Central memory CD8-positive, alpha-beta T cell (primary cell): Measurements from ENCODE around the gene LHX1.

Experiments
- ATAC-seq: fragments of 150-1000 bp; cut with Tn5 transposase; replicated peaks from 2 replicates; pipeline ENCODE4 v1.10.0; 2022; ENCODE audit warnings: mild to moderate bottlenecking, moderate FRiP score, moderate number of reproducible peaks; ENCODE audit not compliant: poor library complexity, severe bottlenecking; ENCODE audit errors: extremely low read depth
- DNase-seq, 2 donors: peaks; one replicate each; pipeline ENCODE4 v3.0.0; 2021; ENCODE audit warnings: low spot score in 2 of 2
- H3K27ac Mint-ChIP-seq: one replicate; pipeline ENCODE4 v1.8.0; 2022; ENCODE audit warnings: low read depth, mild to moderate bottlenecking, moderate library complexity, mixed read lengths
- H3K27me3 Mint-ChIP-seq: one replicate; pipeline ENCODE4 v1.8.0; 2022; ENCODE audit warnings: mixed read lengths
- H3K36me3 Mint-ChIP-seq: one replicate; pipeline ENCODE4 v1.8.0; 2022; ENCODE audit warnings: mild to moderate bottlenecking, moderate library complexity, mixed read lengths; ENCODE audit not compliant: insufficient read depth
- H3K4me1 Mint-ChIP-seq: one replicate; pipeline ENCODE4 v1.8.0; 2022; ENCODE audit warnings: mixed read lengths
- H3K4me3 Mint-ChIP-seq: one replicate; pipeline ENCODE4 v1.8.0; 2022; ENCODE audit warnings: mild to moderate bottlenecking, moderate library complexity, mixed read lengths
- H3K9me3 Mint-ChIP-seq: one replicate; pipeline ENCODE4 v1.8.0; 2022; ENCODE audit warnings: mixed read lengths

Gene LHX1

GRCh38 chr17:36910513-36910912 lies 26.8 kb upstream of the LHX1 start:
- peaks cover 68% of the 10 kb centered on the region for H3K27me3 Mint-ChIP-seq
- no peaks in the 10 kb centered on the region for H3K4me1 Mint-ChIP-seq
- no peak for ATAC-seq
- no peaks in the 10 kb centered on the region for H3K36me3 Mint-ChIP-seq
- no peak overlapping the region for H3K27ac Mint-ChIP-seq
- H3K4me3 Mint-ChIP-seq = no peak overlapping the region
- DNase-seq = no peak
- no peaks in the 10 kb centered on the region for H3K9me3 Mint-ChIP-seq

DNA sequence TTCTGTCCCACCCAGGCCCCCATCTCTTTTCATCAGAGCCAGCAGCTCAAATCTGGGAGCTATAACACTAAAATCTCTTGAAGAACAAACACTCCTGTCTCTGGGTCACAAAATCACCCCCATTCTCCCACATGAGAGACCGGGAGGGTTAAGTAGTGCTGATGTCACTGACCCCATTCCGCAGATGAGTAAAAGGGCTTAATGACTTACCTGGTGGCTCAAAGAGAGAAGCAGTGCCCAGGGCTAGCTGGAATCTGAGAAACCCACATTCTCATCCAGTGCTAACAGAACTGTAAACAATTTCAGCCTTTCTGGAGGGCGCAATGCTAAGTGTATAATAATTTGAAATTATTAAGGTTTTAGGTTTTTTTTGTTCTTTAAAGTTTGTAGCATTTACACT lies 26.3 kb upstream of the LHX1 start:
- Mint-ChIP-seq H3K4me1 (no peaks in the 10 kb centered on the region), H3K4me3 (no peak overlapping the region), H3K9me3 (no peaks in the 10 kb centered on the region), H3K27me3 (peaks cover 73% of the 10 kb centered on the region), H3K27ac (no peak overlapping the region), H3K36me3 (no peaks in the 10 kb centered on the region)
- ATAC-seq (no peak), DNase-seq (no peak)

DNA sequence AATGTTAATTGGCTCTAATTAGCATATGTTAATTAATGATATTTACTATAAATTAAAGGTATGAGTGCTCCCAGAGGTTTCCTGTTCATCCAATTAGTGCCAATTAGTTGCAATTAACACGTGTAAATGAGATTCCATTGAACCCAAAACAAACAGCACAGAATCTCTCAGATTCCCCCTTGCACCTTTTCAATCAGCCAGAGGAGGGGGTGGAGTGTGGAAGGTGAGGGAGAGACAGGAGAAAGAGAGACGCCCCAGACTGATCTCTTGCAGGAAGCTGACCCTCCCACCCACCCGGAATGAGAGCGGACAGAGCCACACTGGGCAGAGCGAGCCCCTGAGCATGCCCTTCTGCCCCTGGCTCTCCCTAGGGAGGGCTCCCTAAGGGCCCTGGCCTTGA lies 24.1 kb upstream of the LHX1 start:
- H3K9me3 Mint-ChIP-seq = no peaks in the 10 kb centered on the region

DNA sequence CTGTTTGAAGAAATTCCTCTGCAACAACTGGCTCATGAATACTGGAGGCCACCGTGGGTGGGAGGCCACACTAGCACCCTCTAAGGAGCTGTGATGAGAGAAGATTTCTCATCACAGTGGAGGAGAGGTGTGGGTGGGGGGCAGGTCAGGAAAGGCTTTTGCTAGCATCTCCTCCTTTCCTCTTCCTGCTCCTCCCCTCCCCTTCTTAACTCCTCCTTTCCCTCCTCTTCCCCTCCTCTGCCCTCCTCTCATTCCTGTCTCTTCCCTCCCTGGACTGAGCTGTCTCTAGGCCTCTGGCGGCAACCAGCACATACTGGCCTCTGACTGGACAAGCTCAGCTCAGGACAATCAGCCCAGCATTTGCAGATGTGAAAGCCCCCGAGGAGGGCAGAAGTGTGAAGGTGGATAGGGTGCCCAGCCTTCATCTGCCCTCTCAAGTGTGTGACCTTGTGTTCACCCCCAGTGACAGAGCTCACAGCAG lies 19.0 kb upstream of the LHX1 start:
- DNase-seq = no peak
- no peak for ATAC-seq
- Mint-ChIP-seq H3K4me3 (no peak overlapping the region), H3K27me3 (peaks cover 63% of the 10 kb centered on the region), H3K27ac (no peak overlapping the region), H3K36me3 (peaks cover 4% of the 10 kb centered on the region), H3K4me1 (no peaks in the 10 kb centered on the region), H3K9me3 (no peaks in the 10 kb centered on the region)

More for the DNA sequence above, 24.1 kb upstream of the LHX1 start:
- ATAC-seq (no peak), DNase-seq (no peak)
- peaks cover 57% of the 10 kb centered on the region for H3K27me3 Mint-ChIP-seq
- H3K4me1 Mint-ChIP-seq = no peaks in the 10 kb centered on the region
- H3K27ac Mint-ChIP-seq = no peak overlapping the region
- H3K4me3 Mint-ChIP-seq = no peak overlapping the region
- H3K36me3 Mint-ChIP-seq = peaks cover 4% of the 10 kb centered on the region

- no peaks in the 10 kb centered on the region for H3K9me3 Mint-ChIP-seq
- H3K4me3 Mint-ChIP-seq = no peak overlapping the region
- no peak overlapping the region for H3K27ac Mint-ChIP-seq
- ATAC-seq = no peak
- peaks cover 4% of the 10 kb centered on the region for H3K36me3 Mint-ChIP-seq
- H3K27me3 Mint-ChIP-seq = peaks cover 66% of the 10 kb centered on the region
- H3K4me1 Mint-ChIP-seq = no peaks in the 10 kb centered on the region
- no peak for DNase-seq
Observed at GRCh38 chr17:36919407-36919968, 17.8 kb upstream of the LHX1 start.

GRCh38 chr17:36920032-36921005 lies 17.0 kb upstream of the LHX1 start:
- H3K27ac Mint-ChIP-seq = no peak overlapping the region
- H3K4me1 Mint-ChIP-seq = no peaks in the 10 kb centered on the region
- ATAC-seq (no peak), DNase-seq (no peak)
- no peak overlapping the region for H3K4me3 Mint-ChIP-seq
- H3K9me3 Mint-ChIP-seq = no peaks in the 10 kb centered on the region
- H3K36me3 Mint-ChIP-seq = peaks cover 4% of the 10 kb centered on the region
- peaks cover 64% of the 10 kb centered on the region for H3K27me3 Mint-ChIP-seq

DNA sequence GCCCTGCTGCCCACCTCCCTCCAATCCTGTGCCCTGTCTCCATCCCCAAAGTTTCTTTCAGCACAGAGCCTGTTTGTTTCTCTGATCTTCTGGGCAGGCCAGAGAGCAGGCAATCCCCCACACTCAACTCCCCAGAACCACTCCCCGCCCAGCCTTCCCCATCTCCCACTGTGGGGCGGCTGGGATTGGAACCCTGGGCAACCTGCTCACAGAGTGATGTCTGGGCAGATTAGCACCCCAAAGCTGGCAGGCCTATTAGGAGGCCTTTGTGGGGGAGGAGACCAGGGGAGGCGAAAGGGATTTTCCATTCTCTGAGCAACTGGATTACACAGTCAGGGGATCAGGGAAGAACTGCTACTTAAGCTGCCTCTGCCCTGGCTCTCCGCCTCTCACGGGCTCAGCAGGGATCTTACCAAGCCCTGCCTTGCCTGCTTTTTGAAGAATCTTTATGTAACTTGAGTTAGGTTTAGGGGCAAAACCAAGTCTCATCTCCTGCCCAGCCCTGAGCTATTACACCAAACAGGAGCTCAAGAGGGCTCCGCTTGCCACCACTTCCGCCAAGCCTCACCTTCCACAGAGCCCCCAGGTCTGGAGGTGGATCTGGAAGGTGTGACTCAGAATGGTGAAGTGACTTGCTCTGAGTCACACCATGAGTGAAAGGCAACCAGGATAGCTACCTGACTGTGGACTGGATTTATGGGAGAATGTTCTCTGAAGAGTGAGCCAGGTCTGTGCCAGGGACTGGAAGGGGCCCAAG lies 16.0 kb upstream of the LHX1 start:
- Mint-ChIP-seq H3K9me3 (no peaks in the 10 kb centered on the region), H3K4me1 (no peaks in the 10 kb centered on the region), H3K27me3 (peaks cover 57% of the 10 kb centered on the region), H3K27ac (no peak overlapping the region), H3K36me3 (peaks cover 4% of the 10 kb centered on the region), H3K4me3 (no peak overlapping the region)
- no peak for ATAC-seq
- no peak for DNase-seq

DNA sequence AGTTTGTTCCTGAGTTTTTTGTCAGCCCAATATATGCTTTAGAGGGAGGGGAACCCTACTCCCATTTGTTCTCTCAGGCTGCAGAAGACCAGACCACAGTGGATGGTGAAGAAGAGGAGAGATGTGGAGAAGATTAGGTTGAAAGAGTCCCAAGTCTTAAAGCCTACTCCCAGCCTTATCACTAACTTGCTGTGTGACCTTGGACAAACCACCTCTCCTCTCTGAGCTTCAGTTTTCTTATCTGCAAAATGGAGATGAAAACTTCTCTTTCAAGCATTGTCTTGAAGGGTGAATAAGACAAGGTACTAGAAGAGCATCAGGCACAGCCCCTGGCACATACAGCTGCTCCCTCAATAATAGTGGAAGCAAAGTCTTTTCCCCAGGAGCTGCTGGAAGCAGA lies 15.1 kb upstream of the LHX1 start:
- Mint-ChIP-seq H3K4me3 (no peak overlapping the region), H3K9me3 (no peaks in the 10 kb centered on the region), H3K27me3 (peaks cover 57% of the 10 kb centered on the region), H3K27ac (no peak overlapping the region), H3K36me3 (peaks cover under 1% of the 10 kb centered on the region), H3K4me1 (no peaks in the 10 kb centered on the region)
- DNase-seq (no peak), ATAC-seq (no peak)

GRCh38 chr17:36923814-36924221 lies 13.5 kb upstream of the LHX1 start:
- Mint-ChIP-seq H3K4me1 (no peaks in the 10 kb centered on the region), H3K9me3 (no peaks in the 10 kb centered on the region), H3K27ac (no peak overlapping the region), H3K27me3 (peaks cover 63% of the 10 kb centered on the region), H3K36me3 (peaks cover 2% of the 10 kb centered on the region), H3K4me3 (no peak overlapping the region)
- DNase-seq = no peak
- ATAC-seq = no peak

DNA sequence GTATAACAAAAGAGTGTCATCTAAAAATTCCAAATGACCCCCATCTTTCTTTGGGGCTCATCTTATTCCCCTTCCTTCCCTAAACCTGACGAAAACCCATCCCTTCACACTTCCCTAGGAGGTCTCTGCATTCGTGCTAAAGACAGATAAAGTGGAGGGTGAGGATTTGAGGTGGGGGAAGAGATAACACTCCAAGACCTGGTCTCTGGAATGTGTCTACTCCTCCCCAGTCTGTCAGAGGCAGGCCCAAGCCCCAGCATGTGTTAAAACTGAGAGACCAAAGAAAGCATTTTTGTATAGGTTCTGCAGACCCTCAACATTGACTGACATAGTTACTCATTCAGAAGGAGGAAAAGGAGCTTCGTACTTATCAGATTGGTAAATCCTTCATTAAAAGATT lies 11.0 kb upstream of the LHX1 start:
- Mint-ChIP-seq H3K4me1 (no peaks in the 10 kb centered on the region), H3K9me3 (no peaks in the 10 kb centered on the region), H3K27me3 (peaks cover 63% of the 10 kb centered on the region), H3K27ac (no peak overlapping the region), H3K36me3 (peaks cover 2% of the 10 kb centered on the region), H3K4me3 (no peak overlapping the region)
- ATAC-seq = no peak
- DNase-seq = no peak

GRCh38 chr17:36926701-36927100 lies 10.6 kb upstream of the LHX1 start:
- Mint-ChIP-seq H3K27ac (no peak overlapping the region), H3K4me3 (no peak overlapping the region), H3K4me1 (no peaks in the 10 kb centered on the region), H3K27me3 (peaks cover 63% of the 10 kb centered on the region), H3K9me3 (no peaks in the 10 kb centered on the region), H3K36me3 (peaks cover 2% of the 10 kb centered on the region)
- DNase-seq (no peak), ATAC-seq (no peak)

- DNase-seq (no peak), ATAC-seq (no peak)
- H3K4me1 Mint-ChIP-seq = peaks cover 19% of the 10 kb centered on the region
- H3K36me3 Mint-ChIP-seq = peaks cover 3% of the 10 kb centered on the region
- peaks cover 64% of the 10 kb centered on the region for H3K27me3 Mint-ChIP-seq
- no peak overlapping the region for H3K4me3 Mint-ChIP-seq
- H3K9me3 Mint-ChIP-seq = no peaks in the 10 kb centered on the region
- no peak overlapping the region for H3K27ac Mint-ChIP-seq
Observed at GRCh38 chr17:36928471-36929345, 8.6 kb upstream of the LHX1 start.
